Thoracic aorta (tissue), 2 donors: ENCODE results near the gene SRC. TPM values are rescaled to one million over a fixed set of nuclear protein-coding genes. Genes with fewer than 3 reads are reported as not detected.

Experiments used
- ATAC-seq: fragments of 150-250 bp; one replicate; pipeline ENCODE4 v1.8.0; 2017; ENCODE audit warnings: low read depth; ENCODE audit not compliant: insufficient number of reproducible peaks, low FRiP score
- DNase-seq: peaks from one replicate; pipeline ENCODE4 v3.0.0-alpha.2; 2020; ENCODE audit warnings: low spot score
- H3K27ac ChIP-seq, 2 donors: fragments of 200-600 bp; sonication (generic); 1 replicate in 1 of 2; 2 replicates in 1 of 2; pipeline ENCODE4 v1.5.1; 2016; ENCODE audit warnings: mild to moderate bottlenecking in 2 of 2, moderate library complexity in 2 of 2
- H3K27me3 ChIP-seq: fragments of 200-600 bp; sonication (generic); replicated peaks from 2 replicates; pipeline ENCODE4 v1.6.0; 2016; ENCODE audit warnings: mild to moderate bottlenecking; ENCODE audit not compliant: insufficient read depth
- H3K36me3 ChIP-seq: fragments of 200-600 bp; sonication (generic); one replicate; pipeline ENCODE4 v1.5.1; 2016
- H3K4me1 ChIP-seq, 2 donors: fragments of 200-600 bp; sonication (generic); 1 replicate in 1 of 2; 2 replicates in 1 of 2; pipeline versions ENCODE4 v1.5.1 to v1.6.0; 2016; ENCODE audit warnings: low read depth in 2 of 2, mild to moderate bottlenecking in 1 of 2; ENCODE audit not compliant: control insufficient read depth in 1 of 2
- H3K4me3 ChIP-seq: fragments of 200-600 bp; sonication (generic); 2 replicates; pipeline ENCODE4 v1.5.1; 2016; ENCODE audit warnings: mild to moderate bottlenecking
- H3K9me3 ChIP-seq: fragments of 200-600 bp; sonication (generic); 2 replicates; pipeline ENCODE4 v1.5.1; 2016
- total RNA-seq, 2 donors: library from RNA; depleted of rRNA; stranded (reverse); fragments of >200 nt; gene quantifications; one replicate each; pipeline versions ENCODE4 v1.1.0 to v1.2.3, GENCODE V29; 2016
- TF ChIP-seq, protein P1 (sequence below): fragments of 200-600 bp; sonication (generic); IDR thresholded peaks from one replicate; pipeline ENCODE4 v1.5.1; 2019; ENCODE audit warnings: antibody characterized with exemption

Gene SRC
- total RNA-seq, 2 donors from 2014 or later, result 80.3 to 89.0 TPM

DNA sequence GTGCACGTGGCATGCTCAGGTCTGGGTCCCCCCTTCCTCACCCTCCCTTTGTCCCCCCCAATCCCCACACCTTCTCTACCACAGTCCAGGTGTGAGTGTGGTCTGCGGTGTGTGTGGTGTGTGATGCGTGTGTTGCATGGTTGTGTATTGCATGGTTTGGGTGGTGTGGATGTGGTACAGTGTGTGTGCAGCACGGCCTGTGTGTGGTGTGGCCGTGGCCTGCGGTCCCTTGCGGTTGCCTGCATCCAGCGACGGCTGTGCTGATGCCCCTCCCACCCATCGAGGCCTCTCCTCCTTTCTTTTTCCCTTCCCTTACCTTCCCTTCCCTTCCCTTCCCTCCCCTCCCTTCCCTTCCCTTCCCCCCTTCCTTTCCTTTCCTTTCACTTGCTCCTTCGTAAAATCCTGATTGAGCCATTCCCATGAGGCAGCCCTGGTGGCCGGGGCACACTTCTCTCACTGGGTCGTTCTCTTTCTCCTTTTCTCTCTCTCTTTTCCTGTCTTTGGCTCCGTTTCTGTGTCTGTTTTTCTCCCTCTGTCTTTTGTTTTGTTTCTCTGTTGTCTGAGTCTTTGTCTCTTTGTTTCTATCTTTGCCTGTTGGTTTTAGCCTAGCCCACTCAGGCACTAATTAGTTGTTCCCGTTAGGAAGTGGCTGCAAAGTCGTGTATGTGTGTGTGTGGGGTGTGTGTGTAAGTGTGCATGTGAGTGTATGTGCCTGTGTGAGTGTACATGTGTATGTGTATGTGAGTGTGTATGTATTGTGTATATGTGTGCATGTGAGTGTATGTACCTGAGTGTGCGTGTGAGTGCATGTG, 65.7 kb downstream of the SRC start:
- ATAC-seq (no peak), DNase-seq (no peak)
- TF ChIP-seq, protein P1, sequence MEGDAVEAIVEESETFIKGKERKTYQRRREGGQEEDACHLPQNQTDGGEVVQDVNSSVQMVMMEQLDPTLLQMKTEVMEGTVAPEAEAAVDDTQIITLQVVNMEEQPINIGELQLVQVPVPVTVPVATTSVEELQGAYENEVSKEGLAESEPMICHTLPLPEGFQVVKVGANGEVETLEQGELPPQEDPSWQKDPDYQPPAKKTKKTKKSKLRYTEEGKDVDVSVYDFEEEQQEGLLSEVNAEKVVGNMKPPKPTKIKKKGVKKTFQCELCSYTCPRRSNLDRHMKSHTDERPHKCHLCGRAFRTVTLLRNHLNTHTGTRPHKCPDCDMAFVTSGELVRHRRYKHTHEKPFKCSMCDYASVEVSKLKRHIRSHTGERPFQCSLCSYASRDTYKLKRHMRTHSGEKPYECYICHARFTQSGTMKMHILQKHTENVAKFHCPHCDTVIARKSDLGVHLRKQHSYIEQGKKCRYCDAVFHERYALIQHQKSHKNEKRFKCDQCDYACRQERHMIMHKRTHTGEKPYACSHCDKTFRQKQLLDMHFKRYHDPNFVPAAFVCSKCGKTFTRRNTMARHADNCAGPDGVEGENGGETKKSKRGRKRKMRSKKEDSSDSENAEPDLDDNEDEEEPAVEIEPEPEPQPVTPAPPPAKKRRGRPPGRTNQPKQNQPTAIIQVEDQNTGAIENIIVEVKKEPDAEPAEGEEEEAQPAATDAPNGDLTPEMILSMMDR, result no peak
- Histone ChIP-seq H3K27me3 (no peaks in the 10 kb centered on the region), H3K36me3 (no peaks in the 10 kb centered on the region), H3K4me3 (peak overlapping the region; percentile 48), H3K27ac (no peak overlapping the region), H3K9me3 (no peaks in the 10 kb centered on the region), H3K4me1 (peaks cover 6 to 25% of the 10 kb centered on the region in 2 donors)

DNA sequence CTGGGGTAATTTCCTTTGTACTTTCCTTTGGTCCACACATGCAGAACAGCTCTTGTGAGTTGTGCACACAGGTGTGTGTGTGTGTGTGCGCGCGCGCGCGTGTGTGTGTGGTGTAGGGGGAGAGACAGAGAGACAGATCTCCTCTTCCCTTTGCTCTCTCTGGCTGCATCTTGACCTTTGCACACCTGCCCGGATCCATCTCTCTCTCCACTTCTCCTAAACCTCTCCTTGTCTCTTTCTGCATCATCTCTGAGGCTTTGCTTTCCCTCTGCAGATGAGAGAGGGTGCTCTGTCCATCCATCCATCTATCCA, 67.0 kb downstream of the SRC start:
- Histone ChIP-seq H3K9me3 (no peaks in the 10 kb centered on the region), H3K4me1 (peaks cover 6 to 11% of the 10 kb centered on the region in 2 donors), H3K36me3 (no peaks in the 10 kb centered on the region), H3K27me3 (no peaks in the 10 kb centered on the region), H3K4me3 (no peak overlapping the region), H3K27ac (no peak overlapping the region)
- DNase-seq (no peak), ATAC-seq (no peak)
- TF ChIP-seq, protein P1, result no peak

DNA sequence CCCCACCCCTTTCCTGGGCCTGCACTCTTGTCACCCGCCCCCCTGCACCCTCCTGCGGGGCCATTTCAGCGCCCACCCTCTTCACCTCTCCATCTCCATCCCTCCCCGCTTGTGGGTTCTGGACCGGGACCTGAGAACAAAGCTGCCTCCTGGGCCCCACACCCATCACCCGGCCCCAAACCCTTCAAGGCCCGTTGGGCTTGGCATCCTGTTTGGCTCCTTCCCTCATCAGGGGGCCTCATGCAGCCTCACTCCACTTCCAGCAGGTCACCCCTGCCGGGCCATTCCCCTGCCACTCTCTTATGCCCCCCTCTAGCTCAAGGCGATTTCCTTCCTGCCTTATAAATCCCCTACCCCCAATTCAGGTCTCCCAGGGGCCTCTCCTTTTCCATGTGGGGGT, 67.4 kb downstream of the SRC start:
- Histone ChIP-seq H3K27ac (no peak overlapping the region), H3K4me1 (peaks cover 6 to 10% of the 10 kb centered on the region in 2 donors), H3K4me3 (no peak overlapping the region), H3K9me3 (no peaks in the 10 kb centered on the region), H3K27me3 (no peaks in the 10 kb centered on the region), H3K36me3 (no peaks in the 10 kb centered on the region)
- TF ChIP-seq, protein P1, result no peak
- no peak for DNase-seq
- ATAC-seq, result no peak

DNA sequence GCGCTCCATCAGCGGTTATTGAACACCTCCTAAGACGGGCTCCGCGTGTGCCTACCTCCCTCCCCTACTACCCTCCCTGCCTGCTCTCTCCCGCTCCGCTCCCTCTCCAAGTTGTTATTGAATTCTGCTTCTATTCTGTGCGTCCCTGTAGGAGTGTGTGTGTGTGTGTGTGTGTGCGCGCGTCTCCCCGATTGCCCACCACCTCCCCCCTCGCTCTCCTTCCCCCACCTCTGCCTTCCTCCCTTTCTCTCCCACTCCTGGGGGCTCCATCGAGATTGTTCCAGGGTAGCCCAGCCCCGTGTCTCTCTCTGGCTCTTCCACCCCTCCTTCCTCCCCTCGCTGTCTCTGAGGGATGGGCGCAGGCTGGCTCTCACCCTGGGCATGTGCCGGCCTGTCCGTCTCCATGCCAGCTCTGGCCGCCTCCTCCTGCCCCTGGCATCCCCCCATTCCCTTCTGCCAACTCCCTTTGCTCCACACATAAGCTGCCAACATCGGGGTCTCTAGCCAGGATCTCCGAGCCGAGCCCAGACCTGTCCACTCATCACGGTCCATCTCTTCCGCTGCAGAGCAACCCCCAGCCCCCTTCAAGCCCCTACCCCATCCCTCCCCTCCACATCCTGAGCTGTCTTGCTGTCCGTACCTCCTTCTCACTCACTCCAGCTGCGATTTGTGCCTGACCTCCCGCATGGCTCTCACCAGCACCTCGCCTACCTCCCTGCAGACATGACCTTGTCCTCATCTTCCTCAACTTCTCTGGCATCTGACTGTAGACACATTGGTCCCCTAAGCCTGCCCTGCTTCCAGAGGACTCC, 68.5 kb downstream of the SRC start:
- Histone ChIP-seq H3K27ac (no peak overlapping the region), H3K27me3 (no peaks in the 10 kb centered on the region), H3K4me1 (peaks cover 6 to 10% of the 10 kb centered on the region in 2 donors), H3K9me3 (no peaks in the 10 kb centered on the region), H3K4me3 (no peak overlapping the region), H3K36me3 (no peaks in the 10 kb centered on the region)
- ATAC-seq (no peak), DNase-seq (no peak)
- TF ChIP-seq, protein P1, result no peak
